Measurements from ENCODE around the gene MICOS13. TPM values are rescaled to one million over a fixed set of nuclear protein-coding genes. Genes with fewer than 3 reads are reported as not detected.
A peak's percentile ranks its signal among the peaks of the same experiment; 100 is the strongest.

MICOS13 gene
- total RNA-seq, 1 donor from 2014 or later = 90.2 TPM

DNA sequence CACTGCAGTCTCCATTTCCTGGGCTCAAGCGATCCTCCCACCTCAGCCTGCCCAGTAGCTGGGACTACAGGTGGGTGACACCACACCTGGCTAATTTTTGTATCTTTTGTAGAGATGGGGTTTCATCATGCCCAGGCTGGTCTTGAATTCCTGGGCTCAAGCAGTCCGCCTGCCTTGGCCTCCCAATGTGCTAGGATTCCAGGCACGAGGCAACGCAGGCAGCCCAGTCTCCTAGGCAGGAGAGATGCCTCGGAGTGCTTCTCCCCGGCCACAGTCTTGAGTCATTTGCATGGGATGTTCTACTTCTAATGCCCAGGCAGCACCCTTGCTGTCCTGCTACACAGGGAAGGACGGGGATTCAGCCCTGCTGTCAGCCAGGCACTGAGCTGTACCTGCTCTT, 8.7 kb downstream of the MICOS13 start:
- no peak for DNase-seq (ENCODE audit: low read depth)

GRCh38 chr19:5669212-5669611, 11.1 kb downstream of the MICOS13 start:
- no peak for DNase-seq (ENCODE audit: low read depth)

- DNase-seq (ENCODE audit: low read depth) = no peak
Measured at GRCh38 chr19:5667751-5668271, 12.5 kb downstream of the MICOS13 start.

DNA sequence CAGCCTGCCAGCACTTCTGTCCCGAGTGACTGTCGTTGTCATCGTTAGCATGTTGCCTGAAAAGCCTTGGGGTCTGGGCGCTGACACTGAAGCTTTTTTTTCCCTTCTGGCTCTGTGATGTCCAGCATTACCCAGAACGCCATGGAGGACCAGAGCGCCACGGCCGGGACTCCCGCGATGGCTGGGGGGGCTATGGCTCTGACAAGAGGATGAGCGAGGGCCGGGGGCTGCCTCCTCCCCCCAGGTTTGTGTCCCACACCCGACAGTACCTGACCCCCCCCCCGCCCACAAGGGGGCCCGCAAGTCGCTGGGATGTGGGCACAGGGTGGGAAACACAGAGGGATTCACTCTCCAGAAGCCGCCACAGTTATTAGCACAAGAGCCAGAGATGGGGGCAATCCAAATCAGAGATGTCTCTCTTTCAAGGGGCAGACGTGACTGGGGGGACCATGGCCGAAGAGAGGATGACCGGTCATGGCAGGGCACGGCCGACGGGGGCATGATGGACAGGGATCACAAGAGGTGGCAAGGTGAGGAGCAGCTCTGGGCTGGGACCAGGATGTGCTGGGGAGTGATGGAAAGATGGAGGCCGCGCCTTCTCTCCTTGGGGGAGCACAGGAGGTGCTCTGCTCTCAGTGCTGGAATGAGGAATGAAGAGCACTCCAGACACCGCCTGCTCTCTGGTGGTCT, 13.2 kb downstream of the MICOS13 start:
- DNase-seq (ENCODE audit: low read depth) = no peak

DNA sequence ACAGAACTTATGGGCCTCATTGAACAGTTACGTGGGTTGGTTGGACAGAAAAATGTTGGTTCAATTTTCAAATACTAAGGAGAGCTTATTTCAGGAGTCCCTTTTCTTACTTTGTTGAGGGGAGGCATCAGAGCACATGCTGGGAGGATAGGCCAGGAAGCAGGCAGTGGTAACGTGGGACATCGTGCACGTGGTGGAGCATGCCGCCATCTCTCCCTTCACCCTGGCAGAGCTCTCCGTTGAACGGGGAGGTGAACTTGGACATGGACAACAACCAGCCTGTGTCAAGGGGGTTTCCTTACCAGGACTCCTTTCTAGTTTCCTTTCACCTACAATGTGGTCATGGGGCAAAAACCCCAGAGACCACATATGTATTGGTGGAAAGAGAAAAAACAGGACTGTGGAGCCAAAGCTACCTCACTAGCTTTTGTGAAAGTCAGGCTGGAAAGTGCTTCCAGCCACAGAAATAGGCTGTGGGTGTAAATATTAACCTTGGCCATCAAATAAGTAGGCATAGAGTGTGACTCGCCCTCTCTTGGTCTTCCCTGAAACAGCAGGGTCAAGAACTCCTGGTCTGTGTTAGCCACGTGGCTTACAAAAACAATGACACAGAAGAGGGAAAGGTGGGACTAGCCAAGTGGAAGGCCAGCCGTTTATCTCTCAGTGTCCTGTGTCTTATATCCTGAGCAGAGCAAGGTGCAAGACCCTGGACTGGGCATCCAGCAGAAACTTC, 14.4 kb downstream of the MICOS13 start:
- DNase-seq (ENCODE audit: low read depth) = peak; percentile 59

DNA sequence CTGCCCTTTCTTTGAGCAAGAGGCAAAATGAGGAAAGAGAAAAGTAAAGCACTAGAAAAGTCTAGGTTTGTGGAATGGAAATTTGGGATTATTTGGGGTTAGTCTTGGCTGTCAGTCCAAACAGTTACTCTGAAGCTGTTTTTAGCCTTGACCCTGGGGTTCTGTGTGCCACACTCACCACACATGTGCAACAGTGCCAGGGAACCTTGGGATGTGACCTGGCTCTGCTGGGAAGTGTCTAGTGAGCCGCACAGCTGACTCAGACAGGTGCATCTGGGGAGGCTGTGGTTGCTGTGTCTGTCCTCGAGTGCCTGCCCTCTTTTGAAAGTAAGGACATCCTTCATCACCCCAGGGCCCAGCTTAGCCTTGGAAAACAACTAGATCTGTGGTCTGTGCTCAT, 15.8 kb downstream of the MICOS13 start:
- DNase-seq (ENCODE audit: low read depth) = peak; percentile 94

DNA sequence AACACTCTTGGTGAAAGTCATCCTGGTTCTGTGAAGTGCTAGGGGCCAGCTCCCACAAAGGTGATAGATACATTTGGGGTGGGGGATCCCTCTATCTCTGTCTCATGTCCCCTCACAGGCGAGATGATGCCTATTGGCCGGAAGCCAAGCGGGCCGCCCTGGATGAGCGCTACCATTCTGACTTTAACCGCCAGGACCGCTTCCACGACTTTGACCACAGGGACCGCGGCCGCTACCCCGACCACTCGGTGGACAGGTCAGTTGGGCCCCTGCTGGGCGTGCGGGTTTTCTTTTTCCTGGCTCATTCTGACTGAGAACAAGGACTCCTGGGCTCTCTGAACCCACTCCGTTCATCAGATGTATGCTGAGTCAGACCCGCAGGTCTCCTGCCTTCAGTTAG, 16.4 kb downstream of the MICOS13 start:
- no peak for DNase-seq (ENCODE audit: low read depth)

GRCh38 chr19:5661483-5661882, 18.8 kb downstream of the MICOS13 start:
- DNase-seq (ENCODE audit: low read depth) = no peak

DNA sequence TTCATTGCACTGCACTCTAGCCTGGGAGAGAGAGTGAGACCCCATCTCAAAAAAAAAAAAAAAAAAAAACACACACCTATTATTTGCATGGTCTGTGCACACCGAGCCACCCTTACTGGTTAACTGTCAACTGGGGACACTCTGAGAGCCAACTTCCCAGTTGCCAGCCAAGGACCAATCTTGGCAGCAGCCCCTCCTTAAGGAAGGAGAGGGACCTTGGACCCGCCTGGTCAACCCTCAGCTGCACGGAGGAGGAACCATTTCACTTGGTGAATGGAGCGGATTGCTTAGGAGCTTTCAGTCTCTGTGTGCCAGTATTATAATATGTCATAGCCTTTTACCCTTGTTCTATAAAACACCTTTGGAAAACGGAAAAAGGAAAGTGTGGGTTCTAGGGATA, 24.9 kb downstream of the MICOS13 start:
- no peak for DNase-seq (ENCODE audit: low read depth)

DNA sequence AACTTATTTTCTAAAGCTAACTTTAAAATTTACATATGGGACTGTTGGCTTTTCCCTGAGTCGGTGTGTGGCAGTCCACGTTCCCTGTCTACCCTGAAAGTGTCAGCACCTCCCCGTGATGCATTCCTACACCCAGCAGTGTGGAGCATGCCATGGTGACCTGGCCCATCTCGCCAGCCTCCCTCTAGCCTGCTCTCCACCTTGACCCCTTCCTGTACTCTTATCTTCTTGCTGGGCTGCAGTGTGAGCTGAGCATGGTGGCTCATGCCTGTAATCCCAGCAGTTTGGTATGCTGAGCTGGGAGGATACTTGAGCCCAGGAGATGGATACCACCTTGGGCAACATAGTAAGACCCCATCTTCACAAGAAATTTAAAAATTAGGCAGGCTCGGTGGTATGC, 25.4 kb downstream of the MICOS13 start:
- DNase-seq (ENCODE audit: low read depth) = no peak

GRCh38 chr19:5652261-5652660, 28.1 kb downstream of the MICOS13 start:
- DNase-seq (ENCODE audit: low read depth) = no peak

GRCh38 chr19:5651361-5651760, 29.0 kb downstream of the MICOS13 start:
- DNase-seq (ENCODE audit: low read depth) = no peak

GRCh38 chr19:5648464-5648863, 31.9 kb downstream of the MICOS13 start:
- no peak for DNase-seq (ENCODE audit: low read depth)

- DNase-seq (ENCODE audit: low read depth) = no peak
Measured at GRCh38 chr19:5646703-5647102, 33.6 kb downstream of the MICOS13 start.

GRCh38 chr19:5645409-5645808, 34.9 kb downstream of the MICOS13 start:
- DNase-seq (ENCODE audit: low read depth) = no peak

DNA sequence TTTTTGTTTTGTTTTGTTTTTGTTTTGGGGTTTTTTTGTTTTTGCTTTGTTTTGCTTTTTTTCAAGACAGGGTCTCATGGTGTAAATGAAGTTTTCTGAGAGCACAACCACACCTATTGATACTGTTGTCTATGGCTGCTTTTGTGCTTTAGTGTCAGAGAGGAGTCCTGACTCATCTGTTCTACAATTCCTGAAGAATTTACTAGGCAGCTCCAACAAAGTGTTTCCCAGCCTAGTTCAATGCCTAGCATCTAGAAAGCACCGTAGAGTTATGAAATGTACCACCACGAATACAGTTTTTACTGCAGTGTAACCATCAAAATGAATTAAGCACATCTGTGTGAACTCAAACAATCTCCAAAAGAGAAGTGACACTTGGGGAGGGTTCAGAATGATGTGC, 36.3 kb downstream of the MICOS13 start:
- DNase-seq (ENCODE audit: low read depth) = no peak

DNA sequence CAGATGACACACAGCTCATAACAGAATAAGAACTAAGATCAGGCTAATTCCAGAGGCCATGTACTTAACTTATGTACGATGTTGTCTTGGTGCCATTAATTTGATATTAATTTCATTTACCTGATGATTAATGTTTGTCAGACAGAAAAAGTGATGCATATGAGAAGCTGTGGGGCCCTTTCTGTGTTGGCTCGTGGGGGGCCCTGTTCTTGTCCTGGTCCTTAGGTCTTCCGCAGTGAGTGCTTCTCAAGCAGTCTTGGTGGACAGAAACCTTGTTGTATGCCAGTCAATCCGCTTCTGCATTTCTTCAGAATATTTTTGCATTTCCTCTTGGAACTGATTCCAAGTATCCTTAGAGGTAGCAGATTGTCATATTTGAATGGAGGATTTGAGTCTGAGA, 37.3 kb downstream of the MICOS13 start:
- no peak for DNase-seq (ENCODE audit: low read depth)

- no peak for DNase-seq (ENCODE audit: low read depth)
Measured at GRCh38 chr19:5642204-5642603, 38.1 kb downstream of the MICOS13 start.

GRCh38 chr19:5641171-5641570, 39.1 kb downstream of the MICOS13 start:
- DNase-seq (ENCODE audit: low read depth) = no peak

GRCh38 chr19:5637971-5638370, 42.3 kb downstream of the MICOS13 start:
- DNase-seq (ENCODE audit: low read depth) = no peak

GRCh38 chr19:5635427-5635826, 44.9 kb downstream of the MICOS13 start:
- no peak for DNase-seq (ENCODE audit: low read depth)

DNA sequence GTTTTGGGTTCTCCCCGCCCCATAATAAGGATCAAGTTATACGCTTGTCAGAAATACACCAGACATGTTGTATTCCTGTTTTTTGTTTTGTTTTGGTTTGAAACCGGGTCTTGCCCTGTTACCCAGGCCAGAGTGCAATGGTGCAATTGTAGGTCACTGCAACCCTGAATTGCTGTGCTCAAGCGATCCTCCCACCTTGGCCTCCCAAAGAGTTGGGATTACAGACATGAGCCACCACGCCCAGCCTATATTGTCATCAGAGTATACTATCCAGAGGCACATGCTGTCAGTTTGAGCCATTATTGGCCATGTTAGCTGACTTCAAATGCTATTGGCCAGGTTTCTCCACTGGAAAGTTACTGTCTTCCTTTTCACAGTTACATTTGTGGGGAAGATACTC, 47.7 kb downstream of the MICOS13 start:
- DNase-seq (ENCODE audit: low read depth) = no peak

GRCh38 chr19:5632241-5632612, 48.1 kb downstream of the MICOS13 start:
- no peak for DNase-seq (ENCODE audit: low read depth)
